ENCODE measurements around the gene FAM120A. TPM values are rescaled to one million over a fixed set of nuclear protein-coding genes. Genes with fewer than 3 reads are reported as not detected.

Gene FAM120A
- total RNA-seq, 1 experiment from 2014 or later = 98.2 TPM

DNA sequence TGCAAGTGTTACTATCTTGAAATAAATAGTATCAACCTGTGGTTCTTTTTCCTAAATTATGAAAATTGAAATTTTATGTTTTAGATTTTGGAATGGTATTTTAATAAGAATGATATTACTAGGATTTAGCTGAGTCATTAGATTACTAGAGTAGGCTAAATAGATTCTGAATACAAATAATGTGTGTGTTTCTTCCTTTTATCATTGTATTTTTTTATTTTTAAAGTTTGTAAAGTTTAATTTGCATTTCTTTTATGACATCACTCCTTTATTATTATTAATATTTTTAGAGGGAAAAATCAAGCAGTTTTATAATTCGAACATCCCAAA, 9.9 kb downstream of the FAM120A start:
- CTCF ChIA-PET = no interaction called here
- Mint-ChIP-seq H3K9me3 (ENCODE audit: low read depth, unreplicated experiment) (peaks cover 2% of the 10 kb centered on the region), H3K36me3 (ENCODE audit: insufficient read depth, unreplicated experiment) (peaks cover 11% of the 10 kb centered on the region), H3K4me1 (ENCODE audit: low read depth, unreplicated experiment) (peaks cover 56% of the 10 kb centered on the region), H3K4me3 (ENCODE audit: low read depth, unreplicated experiment) (no peak overlapping the region), H3K27ac (ENCODE audit: unreplicated experiment) (no peak overlapping the region), H3K27me3 (ENCODE audit: unreplicated experiment) (no peaks in the 10 kb centered on the region)
- no TSS peak for BruUV-seq (replicated peaks)
- TF ChIP-seq, protein P1, sequence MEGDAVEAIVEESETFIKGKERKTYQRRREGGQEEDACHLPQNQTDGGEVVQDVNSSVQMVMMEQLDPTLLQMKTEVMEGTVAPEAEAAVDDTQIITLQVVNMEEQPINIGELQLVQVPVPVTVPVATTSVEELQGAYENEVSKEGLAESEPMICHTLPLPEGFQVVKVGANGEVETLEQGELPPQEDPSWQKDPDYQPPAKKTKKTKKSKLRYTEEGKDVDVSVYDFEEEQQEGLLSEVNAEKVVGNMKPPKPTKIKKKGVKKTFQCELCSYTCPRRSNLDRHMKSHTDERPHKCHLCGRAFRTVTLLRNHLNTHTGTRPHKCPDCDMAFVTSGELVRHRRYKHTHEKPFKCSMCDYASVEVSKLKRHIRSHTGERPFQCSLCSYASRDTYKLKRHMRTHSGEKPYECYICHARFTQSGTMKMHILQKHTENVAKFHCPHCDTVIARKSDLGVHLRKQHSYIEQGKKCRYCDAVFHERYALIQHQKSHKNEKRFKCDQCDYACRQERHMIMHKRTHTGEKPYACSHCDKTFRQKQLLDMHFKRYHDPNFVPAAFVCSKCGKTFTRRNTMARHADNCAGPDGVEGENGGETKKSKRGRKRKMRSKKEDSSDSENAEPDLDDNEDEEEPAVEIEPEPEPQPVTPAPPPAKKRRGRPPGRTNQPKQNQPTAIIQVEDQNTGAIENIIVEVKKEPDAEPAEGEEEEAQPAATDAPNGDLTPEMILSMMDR (IDR thresholded peaks at IDR 0.05; ENCODE audit: unreplicated experiment) = no peak
- no peak for DNase-seq
- intact Hi-C loops (cut with micrococcal nuclease; ENCODE audit: unreplicated experiment) = no loop called here

DNA sequence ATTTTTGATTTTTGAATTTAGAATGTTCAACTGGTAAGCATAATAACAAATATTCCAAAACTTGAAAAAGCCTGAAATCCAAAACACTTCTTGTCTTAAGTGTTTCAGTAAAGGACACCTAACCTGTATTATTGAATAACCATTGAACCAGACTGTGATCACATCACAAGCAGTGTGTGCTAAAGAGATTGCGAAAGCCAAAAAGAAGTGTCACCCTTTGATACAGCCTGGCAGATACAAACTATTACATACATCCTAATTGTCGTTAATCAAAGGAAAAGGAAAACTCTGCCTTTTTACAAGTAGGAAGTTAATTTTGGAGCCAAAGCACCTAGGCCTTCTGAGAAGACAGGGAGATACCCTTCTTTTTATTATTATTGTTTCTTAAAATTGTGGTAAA, 10.3 kb downstream of the FAM120A start:
- Mint-ChIP-seq H3K9me3 (ENCODE audit: low read depth, unreplicated experiment) (peaks cover 2% of the 10 kb centered on the region), H3K4me3 (ENCODE audit: low read depth, unreplicated experiment) (no peak overlapping the region), H3K4me1 (ENCODE audit: low read depth, unreplicated experiment) (peaks cover 54% of the 10 kb centered on the region), H3K36me3 (ENCODE audit: insufficient read depth, unreplicated experiment) (peaks cover 11% of the 10 kb centered on the region), H3K27me3 (ENCODE audit: unreplicated experiment) (no peaks in the 10 kb centered on the region), H3K27ac (ENCODE audit: unreplicated experiment) (no peak overlapping the region)
- CTCF ChIA-PET = no interaction called here
- intact Hi-C loops (cut with micrococcal nuclease; ENCODE audit: unreplicated experiment) = no loop called here
- TF ChIP-seq, protein P1 (IDR thresholded peaks at IDR 0.05; ENCODE audit: unreplicated experiment) = no peak
- DNase-seq = no peak
- no TSS peak for BruUV-seq (replicated peaks)

DNA sequence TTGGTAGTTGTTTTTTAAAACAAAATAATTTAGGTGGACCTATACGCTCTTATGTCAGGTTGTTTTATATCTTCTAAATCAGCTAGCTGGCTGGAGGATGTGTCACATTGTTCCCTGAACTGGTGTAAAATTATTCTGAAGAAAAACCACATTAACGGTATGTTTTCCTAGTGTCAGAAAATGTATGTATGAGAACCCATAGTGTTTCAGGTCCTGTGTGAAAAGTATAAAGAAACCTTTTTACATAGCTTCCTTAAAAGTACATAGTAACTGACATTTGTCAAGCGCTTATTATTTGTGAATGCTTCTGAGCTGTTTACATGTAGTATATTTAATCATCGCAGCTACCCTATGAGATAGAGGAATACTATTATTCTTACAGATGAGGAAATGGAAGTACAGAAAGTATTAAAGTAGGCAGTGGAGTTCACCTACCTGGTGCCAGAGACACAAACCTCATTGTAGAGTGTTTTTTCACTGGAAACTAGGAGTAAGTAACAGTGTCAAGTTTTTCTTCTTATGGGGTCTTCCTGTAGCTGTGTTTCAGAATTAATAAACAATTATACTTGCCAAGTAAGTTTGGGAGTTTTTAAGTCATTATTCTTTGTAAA, 12.3 kb downstream of the FAM120A start:
- no peak for DNase-seq
- no peaks in the 10 kb centered on the region for H3K27me3 Mint-ChIP-seq (ENCODE audit: unreplicated experiment)
- TF ChIP-seq, protein P1 (IDR thresholded peaks at IDR 0.05; ENCODE audit: unreplicated experiment) = no peak
- CTCF ChIA-PET = no interaction called here
- no peak overlapping the region for H3K4me3 Mint-ChIP-seq (ENCODE audit: low read depth, unreplicated experiment)
- peaks cover 12% of the 10 kb centered on the region for H3K36me3 Mint-ChIP-seq (ENCODE audit: insufficient read depth, unreplicated experiment)
- H3K27ac Mint-ChIP-seq (ENCODE audit: unreplicated experiment) = peak overlapping the region; percentile 50
- intact Hi-C loops (cut with micrococcal nuclease; ENCODE audit: unreplicated experiment) = no loop called here
- BruUV-seq (replicated peaks) = no TSS peak
- H3K9me3 Mint-ChIP-seq (ENCODE audit: low read depth, unreplicated experiment) = no peaks in the 10 kb centered on the region
- H3K4me1 Mint-ChIP-seq (ENCODE audit: low read depth, unreplicated experiment) = peaks cover 45% of the 10 kb centered on the region

DNA sequence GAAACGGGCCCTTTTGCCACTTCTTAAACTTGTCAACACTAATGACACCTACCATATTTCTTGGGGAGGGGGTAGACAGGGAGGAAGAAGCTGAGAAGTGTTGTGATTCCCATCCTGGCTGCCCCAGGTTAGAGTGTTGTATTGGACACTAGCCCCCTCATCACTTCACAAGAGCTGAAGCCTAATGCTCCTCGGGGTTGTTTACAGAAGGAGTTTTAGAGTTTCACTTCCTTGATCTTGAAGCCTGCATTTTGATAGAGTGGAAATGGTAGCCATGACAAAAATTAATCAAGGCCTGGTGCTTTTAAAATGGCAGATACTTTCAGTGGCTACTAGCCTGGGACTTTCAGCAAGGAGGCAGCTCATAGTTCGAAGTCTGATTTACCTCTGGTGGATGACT, 12.9 kb downstream of the FAM120A start:
- BruUV-seq (replicated peaks) = no TSS peak
- H3K27me3 Mint-ChIP-seq (ENCODE audit: unreplicated experiment) = no peaks in the 10 kb centered on the region
- intact Hi-C loops (cut with micrococcal nuclease; ENCODE audit: unreplicated experiment) = no loop called here
- no peaks in the 10 kb centered on the region for H3K9me3 Mint-ChIP-seq (ENCODE audit: low read depth, unreplicated experiment)
- peaks cover 18% of the 10 kb centered on the region for H3K36me3 Mint-ChIP-seq (ENCODE audit: insufficient read depth, unreplicated experiment)
- no peak overlapping the region for H3K4me3 Mint-ChIP-seq (ENCODE audit: low read depth, unreplicated experiment)
- no peak for DNase-seq
- CTCF ChIA-PET = interaction anchor here (1.1 kb wide), 1 partner anchor 11 kb away, joined by 4 read pairs; the partner anchor contains the start of gene FAM120AOS
- peak overlapping the region; percentile 50 for H3K27ac Mint-ChIP-seq (ENCODE audit: unreplicated experiment)
- TF ChIP-seq, protein P1 (IDR thresholded peaks at IDR 0.05; ENCODE audit: unreplicated experiment) = no peak
- peaks cover 45% of the 10 kb centered on the region for H3K4me1 Mint-ChIP-seq (ENCODE audit: low read depth, unreplicated experiment)
